Stimulated activated memory B cell treated with anti-CD40 and anti-IgM and Interleukin-4, amounts not matched to agents 10 μg/mL and 1 μg/mL and 100 μg/mL, for 72 hours (primary cell): ENCODE results near the gene HMCN2.

Experiments used
- ATAC-seq: fragments of 150-1000 bp; cut with Tn5 transposase; 2 replicates; pipeline ENCODE4 v1.10.0; 2021
- H3K27ac Mint-ChIP-seq: one replicate; pipeline ENCODE4 v1.8.0; 2022; ENCODE audit warnings: mild to moderate bottlenecking, mixed read lengths
- H3K27me3 Mint-ChIP-seq: one replicate; pipeline ENCODE4 v1.8.0; 2022; ENCODE audit warnings: mixed read lengths
- H3K36me3 Mint-ChIP-seq: one replicate; pipeline ENCODE4 v1.8.0; 2022; ENCODE audit warnings: mixed read lengths
- H3K4me1 Mint-ChIP-seq: one replicate; pipeline ENCODE4 v1.8.0; 2022; ENCODE audit warnings: mixed read lengths
- H3K4me3 Mint-ChIP-seq: one replicate; pipeline ENCODE4 v1.8.0; 2022; ENCODE audit warnings: mild to moderate bottlenecking, moderate library complexity, mixed read lengths
- H3K9me3 Mint-ChIP-seq: one replicate; pipeline ENCODE4 v1.8.0; 2022; ENCODE audit warnings: mixed read lengths

The HMCN2 gene

GRCh38 chr9:130234340-130235260 is 31.0 kb upstream of the HMCN2 start:
- no peak overlapping the region for H3K27ac Mint-ChIP-seq
- H3K36me3 Mint-ChIP-seq: peaks cover 14% of the 10 kb centered on the region
- H3K4me1 Mint-ChIP-seq: peaks cover 20% of the 10 kb centered on the region
- H3K27me3 Mint-ChIP-seq: peaks cover 17% of the 10 kb centered on the region
- no peak overlapping the region for H3K4me3 Mint-ChIP-seq
- no peak for ATAC-seq
- H3K9me3 Mint-ChIP-seq: no peaks in the 10 kb centered on the region

DNA sequence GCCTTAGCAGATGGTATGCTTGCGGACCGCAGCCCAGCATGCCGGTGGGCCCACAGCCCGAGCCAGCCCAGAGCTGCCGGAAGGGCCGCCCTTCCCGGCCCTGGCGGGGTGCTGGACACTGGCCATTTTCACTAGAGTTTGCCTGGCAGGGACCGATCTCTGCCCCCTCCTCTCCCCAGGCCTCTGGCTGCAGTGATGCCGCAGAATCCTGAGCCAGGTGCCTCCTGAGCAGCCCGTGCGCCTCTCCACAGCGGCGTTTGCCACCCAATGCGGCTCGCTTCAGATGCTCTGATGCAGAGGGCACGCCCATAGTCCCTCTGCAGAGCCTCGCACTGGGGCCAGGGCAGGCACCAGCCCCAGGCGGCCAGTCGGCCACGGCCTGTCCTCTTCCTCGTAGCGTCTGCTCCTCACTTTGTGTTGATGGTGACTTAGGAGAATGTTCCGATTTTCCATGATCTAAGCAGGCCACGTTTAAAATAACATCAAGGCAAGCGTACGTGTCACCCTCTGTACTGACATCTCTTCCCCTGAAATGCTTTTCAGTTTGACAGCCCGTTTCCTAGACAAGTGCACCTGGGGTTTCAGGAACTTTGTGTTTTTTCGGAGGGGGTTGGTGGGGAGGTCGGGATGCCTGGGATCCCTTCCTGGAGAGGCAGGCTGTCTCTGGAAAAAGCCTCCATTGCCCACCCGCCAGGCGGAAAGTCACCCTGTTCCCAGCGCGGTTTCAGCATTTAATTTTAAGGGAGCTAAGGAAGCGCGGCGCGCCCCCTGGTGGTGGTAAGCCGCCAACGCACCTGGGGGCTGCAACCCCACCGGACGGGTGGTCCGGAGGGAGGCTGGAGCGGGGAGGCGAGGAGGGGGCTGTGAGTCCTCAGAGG is 29.8 kb upstream of the HMCN2 start:
- H3K4me3 Mint-ChIP-seq: peak overlapping the region; percentile 59
- H3K27me3 Mint-ChIP-seq: peaks cover 17% of the 10 kb centered on the region
- ATAC-seq: no peak
- no peak overlapping the region for H3K27ac Mint-ChIP-seq
- peaks cover 14% of the 10 kb centered on the region for H3K36me3 Mint-ChIP-seq
- H3K9me3 Mint-ChIP-seq: no peaks in the 10 kb centered on the region
- H3K4me1 Mint-ChIP-seq: peaks cover 32% of the 10 kb centered on the region

DNA sequence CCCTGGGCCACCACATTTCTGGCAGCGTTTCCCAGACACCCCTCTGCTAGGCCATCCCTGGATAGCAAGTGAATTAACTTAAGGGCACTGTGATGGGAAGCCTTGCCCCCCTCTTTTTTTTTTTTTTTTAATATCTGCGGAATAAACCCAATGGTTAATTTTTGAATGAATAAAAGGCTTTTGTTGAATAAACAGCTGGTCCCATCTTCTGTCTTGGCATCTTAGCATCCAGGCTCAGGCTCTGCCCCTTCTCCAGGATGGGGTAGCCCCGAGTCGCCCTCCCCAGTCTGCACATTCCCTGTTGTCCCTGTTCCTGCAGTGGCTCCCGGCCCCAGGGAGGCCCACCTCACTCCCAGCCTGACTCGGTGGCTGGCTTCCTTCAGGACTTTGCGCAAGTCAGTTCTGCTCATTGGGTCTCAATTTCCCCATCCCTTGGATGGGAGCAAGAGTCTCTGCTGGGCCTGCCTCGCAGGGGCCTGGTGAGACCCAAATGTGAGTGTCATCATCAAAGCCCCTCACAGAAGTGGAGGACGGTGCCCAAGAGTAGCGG is 29.0 kb upstream of the HMCN2 start:
- no peak overlapping the region for H3K4me3 Mint-ChIP-seq
- H3K27me3 Mint-ChIP-seq: peaks cover 17% of the 10 kb centered on the region
- no peaks in the 10 kb centered on the region for H3K9me3 Mint-ChIP-seq
- peaks cover 39% of the 10 kb centered on the region for H3K4me1 Mint-ChIP-seq
- peaks cover 14% of the 10 kb centered on the region for H3K36me3 Mint-ChIP-seq
- H3K27ac Mint-ChIP-seq: no peak overlapping the region
- no peak for ATAC-seq

DNA sequence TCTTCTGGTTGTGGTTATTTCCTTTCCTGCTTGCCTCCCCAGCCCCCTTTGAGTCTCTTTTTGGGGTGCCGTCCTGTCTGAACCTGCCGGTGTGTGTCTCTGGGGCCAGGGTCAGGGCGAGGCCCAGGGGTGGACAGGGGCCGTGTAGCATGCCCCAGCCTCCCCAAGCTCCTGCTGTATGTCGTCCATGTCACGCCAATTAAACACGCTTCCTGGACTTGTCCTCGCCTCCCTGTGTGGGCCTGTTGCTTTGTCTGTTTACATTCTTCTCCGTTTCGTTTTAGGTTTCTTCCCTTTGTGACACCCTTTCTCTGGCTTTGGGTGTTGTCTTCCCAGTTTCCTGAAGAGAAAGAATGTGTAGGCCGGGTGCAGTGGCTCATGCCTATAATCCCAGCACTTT is 28.5 kb upstream of the HMCN2 start:
- Mint-ChIP-seq H3K36me3 (peaks cover 14% of the 10 kb centered on the region), H3K4me3 (no peak overlapping the region), H3K27me3 (peaks cover 17% of the 10 kb centered on the region), H3K27ac (no peak overlapping the region), H3K4me1 (peaks cover 39% of the 10 kb centered on the region), H3K9me3 (no peaks in the 10 kb centered on the region)
- no peak for ATAC-seq

DNA sequence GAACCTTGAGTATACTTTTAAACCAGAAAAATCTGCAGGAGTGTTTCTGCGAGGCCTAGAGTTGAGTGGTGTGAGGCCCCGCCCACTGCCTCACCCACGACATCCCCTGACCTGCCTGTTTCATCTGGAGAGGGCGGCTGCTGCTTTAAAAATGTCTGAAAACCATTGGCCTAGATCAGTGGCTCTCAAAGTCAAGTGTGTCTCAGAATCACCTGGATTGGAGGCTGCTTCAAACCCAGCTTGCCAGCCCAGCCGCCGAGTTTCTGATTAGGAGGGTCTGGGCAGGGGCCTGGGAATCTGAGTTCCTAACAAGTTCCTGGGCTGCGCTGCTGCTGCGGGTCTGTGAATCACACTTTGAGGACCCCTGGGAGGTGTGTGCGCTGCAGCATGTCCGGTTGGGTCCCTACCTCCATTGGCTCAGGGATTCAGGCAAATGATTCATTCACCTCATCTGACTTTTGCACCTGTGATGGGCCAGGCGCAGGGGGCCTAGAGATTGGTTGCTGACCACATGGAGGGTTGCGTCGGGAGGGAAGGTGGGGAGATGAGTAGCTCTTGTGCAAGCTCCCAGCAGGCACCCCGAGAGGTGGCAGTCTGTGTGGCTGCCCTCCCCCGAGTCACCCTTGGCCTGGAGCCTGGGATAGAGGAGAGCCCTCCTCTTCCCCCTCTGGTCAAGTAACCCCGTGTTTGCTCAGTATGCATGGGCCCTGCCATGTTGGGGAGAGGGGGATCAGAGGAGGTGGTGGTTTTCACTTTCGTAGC is 27.6 kb upstream of the HMCN2 start:
- peaks cover 16% of the 10 kb centered on the region for H3K27me3 Mint-ChIP-seq
- H3K36me3 Mint-ChIP-seq: peaks cover 14% of the 10 kb centered on the region
- H3K9me3 Mint-ChIP-seq: no peaks in the 10 kb centered on the region
- H3K27ac Mint-ChIP-seq: peak overlapping the region; percentile 88
- peaks cover 44% of the 10 kb centered on the region for H3K4me1 Mint-ChIP-seq
- ATAC-seq: no peak
- no peak overlapping the region for H3K4me3 Mint-ChIP-seq

GRCh38 chr9:130239363-130239695 is 26.2 kb upstream of the HMCN2 start:
- H3K9me3 Mint-ChIP-seq: no peaks in the 10 kb centered on the region
- peaks cover under 1% of the 10 kb centered on the region for H3K36me3 Mint-ChIP-seq
- ATAC-seq: peak; percentile 13
- H3K4me3 Mint-ChIP-seq: no peak overlapping the region
- H3K4me1 Mint-ChIP-seq: peaks cover 50% of the 10 kb centered on the region
- peak overlapping the region; percentile 88 for H3K27ac Mint-ChIP-seq
- H3K27me3 Mint-ChIP-seq: peaks cover 2% of the 10 kb centered on the region

DNA sequence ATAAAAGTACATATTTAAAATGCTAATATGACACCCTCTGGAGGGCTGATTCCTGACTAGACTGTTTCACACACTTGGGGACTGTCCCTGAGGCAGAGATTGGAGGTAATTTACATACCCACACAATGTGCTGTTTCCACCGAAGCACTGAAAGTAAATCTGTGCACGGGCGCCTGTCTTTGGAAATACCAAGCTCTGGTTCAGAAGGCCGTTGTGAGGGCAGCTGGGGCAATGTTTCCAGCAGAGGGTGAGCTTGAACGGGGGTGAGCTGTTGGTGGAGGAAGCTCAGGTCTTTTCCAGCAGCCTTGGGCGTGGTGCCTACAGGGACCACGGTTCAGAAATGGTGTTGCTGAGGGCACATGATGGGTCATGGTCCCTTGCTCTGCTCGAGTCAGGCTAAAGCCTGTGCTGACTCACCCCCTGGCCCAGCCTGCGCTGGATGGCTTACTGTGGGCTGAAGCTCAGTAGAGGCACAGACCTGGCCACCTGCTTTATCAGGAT is 25.8 kb upstream of the HMCN2 start:
- H3K4me3 Mint-ChIP-seq: peak overlapping the region; percentile 31
- peak; percentile 93 for ATAC-seq
- H3K27ac Mint-ChIP-seq: peak overlapping the region; percentile 88

DNA sequence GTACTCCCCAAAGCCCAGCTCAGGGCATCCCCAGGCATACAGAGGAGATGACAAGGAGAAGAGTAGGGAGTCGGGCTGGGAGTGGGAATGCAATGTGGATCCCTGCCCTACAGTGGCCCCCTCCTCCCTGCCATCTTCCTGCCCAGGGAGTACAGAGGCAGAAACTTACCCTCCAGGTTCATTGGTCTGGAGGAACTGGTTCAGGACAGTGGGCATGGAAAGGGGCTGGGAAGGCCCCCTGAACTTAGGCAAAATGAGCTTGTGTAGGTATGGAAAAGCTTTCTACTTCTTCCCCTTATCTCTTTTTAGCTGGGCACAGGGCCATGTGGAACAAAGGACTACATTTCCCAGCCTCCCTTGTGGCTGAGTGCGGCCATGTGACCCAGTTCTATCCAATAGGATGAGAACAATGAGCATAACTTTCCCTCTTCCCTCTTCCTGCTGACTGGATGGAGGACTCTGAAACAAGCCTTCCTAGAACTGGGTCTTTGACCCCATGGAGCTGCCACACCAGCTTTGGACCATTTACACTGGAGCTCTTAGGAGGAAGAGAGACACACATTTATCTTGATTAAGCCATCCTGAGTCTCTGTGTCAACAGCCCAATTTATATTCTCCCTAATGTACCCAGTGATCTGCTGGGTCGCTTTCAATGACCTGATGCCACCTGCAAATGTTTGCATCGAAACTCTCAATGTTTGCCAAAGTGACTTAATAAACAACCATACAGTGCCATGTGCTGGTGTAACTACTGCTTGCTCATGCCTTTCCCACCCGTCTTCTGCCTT is 25.0 kb upstream of the HMCN2 start:
- no peaks in the 10 kb centered on the region for H3K27me3 Mint-ChIP-seq
- H3K9me3 Mint-ChIP-seq: no peaks in the 10 kb centered on the region
- no peaks in the 10 kb centered on the region for H3K36me3 Mint-ChIP-seq
- H3K27ac Mint-ChIP-seq: peak overlapping the region; percentile 88
- ATAC-seq: peak; percentile 57
- H3K4me1 Mint-ChIP-seq: peaks cover 49% of the 10 kb centered on the region
- peak overlapping the region; percentile 31 for H3K4me3 Mint-ChIP-seq

More for the DNA sequence above, 25.8 kb upstream of the HMCN2 start:
- Mint-ChIP-seq H3K9me3 (no peaks in the 10 kb centered on the region), H3K4me1 (peaks cover 50% of the 10 kb centered on the region), H3K36me3 (no peaks in the 10 kb centered on the region), H3K27me3 (no peaks in the 10 kb centered on the region)

DNA sequence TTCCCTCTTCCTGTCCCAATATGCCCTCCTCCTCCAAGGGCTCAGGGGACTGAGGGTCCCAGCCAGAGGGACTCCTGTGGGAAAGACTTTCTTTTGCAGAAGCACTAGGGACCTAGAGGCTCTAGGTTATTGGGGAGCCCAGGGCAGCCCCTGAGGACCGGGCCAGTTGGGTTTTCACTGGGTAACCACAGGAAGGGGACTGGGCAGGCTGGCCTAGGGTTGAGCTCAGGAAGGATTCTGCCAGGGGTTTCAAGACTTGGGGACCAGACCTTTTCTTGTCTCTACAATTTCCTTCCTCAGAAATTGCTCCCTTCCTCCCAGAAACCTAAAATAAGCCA is 24.4 kb upstream of the HMCN2 start:
- Mint-ChIP-seq H3K27me3 (no peaks in the 10 kb centered on the region), H3K27ac (peak overlapping the region; percentile 88), H3K4me3 (no peak overlapping the region), H3K4me1 (peaks cover 44% of the 10 kb centered on the region), H3K9me3 (no peaks in the 10 kb centered on the region), H3K36me3 (no peaks in the 10 kb centered on the region)
- no peak for ATAC-seq

- Mint-ChIP-seq H3K4me3 (peak overlapping the region; percentile 66), H3K27ac (peak overlapping the region; percentile 71), H3K27me3 (no peaks in the 10 kb centered on the region), H3K36me3 (no peaks in the 10 kb centered on the region), H3K9me3 (no peaks in the 10 kb centered on the region), H3K4me1 (peaks cover 42% of the 10 kb centered on the region)
- ATAC-seq: no peak
Measured at GRCh38 chr9:130242270-130243014, 23.1 kb upstream of the HMCN2 start.

DNA sequence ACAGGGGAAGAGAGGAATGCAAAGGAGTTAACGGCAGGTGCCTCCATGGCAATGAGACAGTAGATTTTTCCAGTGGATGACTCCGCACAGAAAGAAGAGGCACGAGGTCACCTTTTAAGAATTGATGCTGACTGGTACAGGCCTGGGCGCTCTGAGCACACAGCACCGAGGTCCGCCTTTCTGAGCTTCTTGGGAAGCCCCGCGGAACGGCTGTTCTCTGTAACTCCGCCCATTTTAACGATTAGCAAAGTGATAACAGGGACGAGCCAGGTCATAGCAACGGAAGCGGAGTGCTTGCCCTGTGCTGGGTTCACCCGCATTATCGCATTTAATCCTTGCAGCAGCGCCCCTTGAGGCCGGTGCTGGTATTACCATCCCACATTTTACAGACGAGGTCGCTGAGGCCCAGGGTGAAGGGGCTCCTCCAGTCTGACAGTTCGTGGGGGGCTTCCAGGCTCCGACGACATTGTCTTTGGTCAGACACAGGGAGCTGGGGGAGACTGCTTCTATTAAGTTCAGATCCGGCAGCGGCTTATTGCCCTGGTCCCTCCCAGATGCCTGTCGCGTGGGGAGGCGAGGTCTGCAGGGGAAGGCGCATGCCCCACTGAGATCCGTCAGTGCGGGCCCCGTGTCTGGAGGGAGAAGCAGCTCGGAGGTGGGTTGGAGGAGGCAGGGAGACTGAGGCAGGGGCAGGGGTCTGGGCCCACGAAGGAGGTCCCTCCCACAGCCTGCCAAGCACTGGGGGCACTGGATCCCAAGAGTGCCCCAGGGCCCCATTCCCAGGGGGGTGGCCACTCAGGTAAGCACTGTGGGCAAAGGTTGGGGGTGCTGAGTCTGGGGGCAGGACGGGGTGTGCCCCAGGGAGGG is 22.3 kb upstream of the HMCN2 start:
- Mint-ChIP-seq H3K4me3 (peak overlapping the region; percentile 66), H3K27ac (peak overlapping the region; percentile 71)

GRCh38 chr9:130243882-130244170 is 21.7 kb upstream of the HMCN2 start:
- peaks cover 38% of the 10 kb centered on the region for H3K4me1 Mint-ChIP-seq
- no peaks in the 10 kb centered on the region for H3K36me3 Mint-ChIP-seq
- H3K27ac Mint-ChIP-seq: peak overlapping the region; percentile 71
- H3K27me3 Mint-ChIP-seq: no peaks in the 10 kb centered on the region
- no peak for ATAC-seq
- no peaks in the 10 kb centered on the region for H3K9me3 Mint-ChIP-seq
- H3K4me3 Mint-ChIP-seq: no peak overlapping the region

More for the DNA sequence above, 22.3 kb upstream of the HMCN2 start:
- Mint-ChIP-seq H3K27me3 (no peaks in the 10 kb centered on the region), H3K4me1 (peaks cover 42% of the 10 kb centered on the region), H3K36me3 (no peaks in the 10 kb centered on the region), H3K9me3 (no peaks in the 10 kb centered on the region)
- peak; percentile 40 for ATAC-seq

GRCh38 chr9:130244548-130245165 is 20.9 kb upstream of the HMCN2 start:
- no peaks in the 10 kb centered on the region for H3K36me3 Mint-ChIP-seq
- ATAC-seq: no peak
- H3K4me3 Mint-ChIP-seq: no peak overlapping the region
- H3K9me3 Mint-ChIP-seq: no peaks in the 10 kb centered on the region
- H3K4me1 Mint-ChIP-seq: peaks cover 29% of the 10 kb centered on the region
- no peaks in the 10 kb centered on the region for H3K27me3 Mint-ChIP-seq
- no peak overlapping the region for H3K27ac Mint-ChIP-seq
